SKM-1 treated with dmso at 0.1 percent for 144 hours (cell line): ENCODE results near the gene TLR1.
"Not testable (repeated sequence)": the region's sequence is repeated elsewhere in the genome, so short reads cannot be mapped to it uniquely, and the experiment has no call there.

Experiments
- DNase-seq: peaks from one replicate; lab custom pipeline; 2025; ENCODE audit not compliant: unreplicated experiment; lab: John Stamatoyannopoulos, UW

Gene TLR1

GRCh38 chr4:38806251-38806650 is 1.7 kb upstream of the TLR1 start:
- DNase-seq = not testable (repeated sequence)

DNA sequence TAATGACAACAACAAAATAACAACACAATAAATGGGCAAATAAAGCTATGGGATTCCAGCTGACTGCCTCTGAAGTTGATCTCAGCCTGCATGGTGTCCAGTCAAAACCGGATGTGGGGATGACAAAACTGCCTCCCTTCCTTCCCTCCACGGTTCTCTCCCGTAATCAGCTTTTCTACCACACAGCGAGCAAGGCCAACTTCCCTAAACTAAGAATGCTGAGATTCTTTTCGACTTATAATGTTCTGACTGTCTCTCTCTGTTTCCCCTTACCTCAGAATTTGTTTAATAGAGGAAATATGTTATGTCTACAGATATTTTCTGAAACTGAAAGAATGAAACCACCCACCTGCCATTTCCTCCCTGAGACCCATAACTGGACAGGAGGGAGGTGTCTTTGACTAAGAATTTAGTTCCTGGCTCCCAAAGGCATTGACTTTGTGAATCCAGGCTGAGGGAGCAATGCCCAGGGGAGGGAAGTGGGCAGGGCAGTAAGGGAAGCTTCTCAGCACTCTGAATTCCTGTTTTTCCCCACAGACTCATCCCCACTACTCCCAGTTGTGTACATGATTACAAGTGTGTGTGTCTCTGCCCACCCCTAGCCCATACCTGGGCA is 1.0 kb upstream of the TLR1 start:
- peak; percentile 89 for DNase-seq

DNA sequence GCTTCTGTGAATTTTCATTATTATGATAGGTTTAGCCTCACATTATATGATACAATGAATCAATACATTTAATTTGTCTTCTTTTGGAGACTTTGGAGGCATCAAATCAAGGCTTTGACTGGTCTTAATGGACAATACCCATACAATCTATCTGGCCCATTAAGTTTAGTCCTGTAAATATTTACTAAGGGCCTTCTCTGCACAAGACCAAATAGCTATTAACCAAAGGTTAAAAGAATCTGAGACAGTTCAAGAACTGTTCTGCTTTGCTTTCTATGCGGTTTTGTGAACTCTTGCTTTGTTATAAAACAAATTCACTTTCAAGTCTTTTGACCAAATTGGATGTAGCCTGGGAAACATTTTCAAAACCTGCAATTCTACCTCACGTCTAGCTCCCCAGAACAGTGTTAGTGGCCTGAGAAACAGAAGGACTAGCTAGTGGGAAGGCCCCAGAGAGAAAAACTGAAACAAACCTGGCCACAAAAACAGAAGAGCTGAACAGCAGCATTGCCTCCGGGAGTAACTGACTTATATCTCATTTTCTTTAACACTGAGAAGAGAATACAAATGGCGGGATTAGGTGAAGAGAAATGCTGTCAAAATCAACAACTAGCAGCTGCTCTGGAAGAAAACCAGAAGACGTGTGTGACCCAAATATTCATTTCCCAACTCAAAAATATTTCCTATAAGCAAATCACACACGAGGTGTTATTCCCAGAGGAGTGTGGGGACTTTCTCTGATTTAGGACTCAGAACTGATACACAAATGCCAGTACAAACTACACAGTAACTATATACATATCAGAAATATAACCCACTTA is 548 bp downstream of the TLR1 start:
- DNase-seq = no peak

GRCh38 chr4:38802561-38803355 is 1.8 kb downstream of the TLR1 start:
- no peak for DNase-seq

- peak; percentile 32 for DNase-seq
These were observed 3.6 kb downstream of the TLR1 start for GRCh38 chr4:38800961-38801450.

- DNase-seq = no peak
These were observed 4.2 kb downstream of the TLR1 start for GRCh38 chr4:38800366-38800765.

GRCh38 chr4:38795087-38795486 is 9.5 kb downstream of the TLR1 start:
- DNase-seq = no peak

GRCh38 chr4:38794051-38794450 is 10.5 kb downstream of the TLR1 start:
- no peak for DNase-seq

GRCh38 chr4:38791010-38791409 is 13.6 kb downstream of the TLR1 start:
- peak; percentile 23 for DNase-seq

GRCh38 chr4:38788317-38788716 is 16.3 kb downstream of the TLR1 start:
- DNase-seq = no peak

DNA sequence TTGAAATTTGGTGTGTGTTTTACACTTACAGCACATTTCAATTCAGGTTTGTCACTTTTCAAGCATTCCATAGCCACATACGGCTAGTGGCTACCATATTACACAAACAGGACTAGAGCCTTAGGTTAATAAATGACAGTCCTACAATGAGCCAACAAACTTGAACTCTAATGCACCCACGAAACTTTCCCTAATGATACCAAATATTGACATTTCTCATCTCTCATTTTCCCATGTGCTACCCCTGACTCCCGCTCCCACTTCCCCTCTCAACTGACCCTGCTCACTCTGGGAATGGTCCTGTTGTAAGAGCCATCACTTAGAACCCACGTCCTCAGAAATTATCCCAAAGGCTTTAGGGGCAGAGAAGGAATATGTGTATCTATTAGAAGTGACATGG is 16.9 kb downstream of the TLR1 start:
- DNase-seq = no peak

- peak; percentile 87 for DNase-seq
These were observed 18.6 kb downstream of the TLR1 start for GRCh38 chr4:38785901-38786402.

GRCh38 chr4:38785041-38785790 is 19.4 kb downstream of the TLR1 start:
- no peak for DNase-seq

DNA sequence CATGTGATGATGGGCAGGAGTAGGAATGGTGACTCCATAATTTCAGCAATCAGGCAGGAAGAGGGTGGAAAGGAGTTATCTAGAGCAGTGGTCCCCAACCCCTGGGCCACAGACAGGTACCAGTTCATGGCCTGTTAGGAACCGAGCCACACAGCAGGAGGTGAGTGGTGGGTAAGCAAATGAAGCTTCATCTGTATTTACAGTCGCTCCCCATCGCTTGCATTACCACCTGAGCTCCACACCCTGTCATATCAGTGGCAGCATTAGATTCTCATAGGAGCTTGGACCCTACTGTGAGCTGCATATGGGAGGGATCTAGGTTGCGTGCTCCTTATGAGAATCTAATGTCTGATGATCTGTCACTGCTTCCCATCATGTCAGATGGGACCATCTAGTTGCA is 20.4 kb downstream of the TLR1 start:
- no peak for DNase-seq

GRCh38 chr4:38783109-38783460 is 21.5 kb downstream of the TLR1 start:
- DNase-seq = no peak

GRCh38 chr4:38782452-38783108 is 22.0 kb downstream of the TLR1 start, which contains the start of gene TLR10:
Gene TLR10 (minus strand): TSS chr4:38782990. CDS start chr4:38775590, 7,400 bp downstream.
- peak; percentile 40 for DNase-seq

DNA sequence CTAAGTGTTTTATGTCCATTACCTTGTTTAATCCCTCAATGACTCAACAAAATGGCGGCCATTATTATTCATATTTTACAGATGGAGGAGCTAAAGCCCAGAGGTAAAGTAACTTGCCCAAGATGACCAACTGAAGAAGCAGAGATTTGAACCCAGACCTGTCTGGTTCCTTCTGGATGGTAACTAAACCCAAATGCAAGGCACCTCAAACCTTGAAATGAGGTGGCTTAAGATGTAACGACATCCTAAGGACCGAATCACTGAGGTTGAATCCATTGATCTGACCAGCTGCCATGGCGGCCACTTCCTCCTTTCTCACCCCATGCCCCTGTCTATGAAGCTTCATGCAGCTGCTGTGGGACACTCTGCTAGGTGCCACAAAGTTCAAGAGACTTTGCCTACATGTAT is 22.7 kb downstream of the TLR1 start:
- DNase-seq = no peak

DNA sequence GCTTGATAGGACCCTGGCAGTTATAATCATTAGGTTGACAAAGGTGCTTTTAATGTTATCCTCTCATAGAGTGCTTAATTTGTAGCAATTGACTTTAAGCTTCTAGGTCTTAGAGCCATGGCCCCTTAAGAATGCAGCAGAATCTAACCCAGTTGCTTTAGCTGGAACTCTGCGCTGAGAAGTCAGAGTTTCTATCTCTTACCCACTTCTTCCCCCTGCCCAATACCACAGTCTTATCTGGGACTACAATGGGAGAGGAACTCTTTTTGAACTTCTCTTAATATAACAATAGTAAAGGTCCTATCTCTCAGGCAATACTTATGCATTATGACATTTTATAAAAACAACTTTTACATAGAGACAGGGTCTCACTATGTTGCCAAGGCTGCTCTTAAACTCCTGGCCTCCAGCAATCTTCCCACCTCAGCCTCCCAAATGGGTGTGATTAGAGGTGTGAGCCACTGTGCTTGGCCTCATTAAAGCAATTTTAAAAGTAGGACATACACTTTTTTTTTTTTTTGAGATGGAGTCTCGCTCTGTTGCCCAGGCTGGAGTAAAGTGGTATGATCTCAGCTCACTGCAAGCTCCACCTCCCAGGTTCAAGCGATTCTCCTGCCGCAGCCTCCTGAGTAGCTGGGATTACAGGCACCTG is 23.6 kb downstream of the TLR1 start:
- DNase-seq = no peak

GRCh38 chr4:38779790-38780189 is 24.8 kb downstream of the TLR1 start:
- DNase-seq = no peak

DNA sequence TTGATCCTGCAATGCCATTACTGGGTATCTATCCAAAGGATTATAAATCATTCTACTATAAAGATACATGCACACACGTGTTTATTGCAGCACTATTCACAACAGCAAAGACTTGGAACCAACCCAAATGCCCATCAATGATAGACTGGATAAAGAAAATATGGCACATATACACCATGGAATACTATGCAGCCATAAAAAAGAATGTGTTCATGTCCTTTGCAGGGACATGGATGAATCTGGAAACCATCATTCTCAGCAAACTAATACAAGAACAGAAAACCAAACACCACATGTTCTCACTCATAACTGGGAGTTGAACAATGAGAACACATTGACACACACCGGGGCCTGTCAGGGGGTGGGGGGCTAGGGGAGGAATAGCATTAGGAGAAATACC is 26.7 kb downstream of the TLR1 start:
- DNase-seq = not testable (repeated sequence)
